Hepatocyte (in vitro differentiated cells): ENCODE results near the gene CEP83.

Source experiments
- EZH2 ChIP-seq: fragments of 200-600 bp; sonication (generic); IDR thresholded peaks from 2 replicates; pipeline ENCODE4 v1.6.1; 2016; ENCODE audit warnings: antibody characterized with exemption, mild to moderate bottlenecking, borderline replicate concordance
- EZH2phosphoT487 ChIP-seq: fragments of 200-600 bp; sonication (generic); IDR thresholded peaks from one replicate; pipeline ENCODE4 v1.6.1; 2018; ENCODE audit warnings: antibody characterized with exemption, mild to moderate bottlenecking, low read depth, moderate library complexity; ENCODE audit not compliant: unreplicated experiment, severe bottlenecking
- TF ChIP-seq, protein P1 (sequence below): fragments of 200-600 bp; sonication (generic); IDR thresholded peaks from 2 replicates; pipeline ENCODE4 v1.5.1; 2016; ENCODE audit warnings: antibody characterized with exemption, mild to moderate bottlenecking; ENCODE audit not compliant: poor library complexity

DNA sequence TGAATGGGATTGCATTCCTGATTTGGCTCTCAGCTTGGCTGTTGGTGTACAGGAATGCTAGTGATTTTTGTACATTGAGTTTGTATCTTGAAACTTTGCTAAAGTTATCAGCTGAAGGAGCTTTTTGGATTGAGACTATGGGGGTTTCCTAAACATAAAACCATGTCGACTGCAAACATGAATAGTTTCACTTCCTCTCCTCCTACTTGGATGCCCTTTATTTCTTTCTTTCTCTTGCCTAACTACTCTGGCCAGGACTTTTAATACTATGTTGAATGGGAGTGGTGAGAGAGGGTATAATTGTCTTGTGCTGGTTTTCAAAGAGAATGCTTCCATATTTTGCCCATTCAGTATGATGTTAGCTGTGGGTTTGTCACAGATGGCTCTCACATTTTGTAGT, 141.5 kb downstream of the CEP83 start:
- TF ChIP-seq, protein P1, sequence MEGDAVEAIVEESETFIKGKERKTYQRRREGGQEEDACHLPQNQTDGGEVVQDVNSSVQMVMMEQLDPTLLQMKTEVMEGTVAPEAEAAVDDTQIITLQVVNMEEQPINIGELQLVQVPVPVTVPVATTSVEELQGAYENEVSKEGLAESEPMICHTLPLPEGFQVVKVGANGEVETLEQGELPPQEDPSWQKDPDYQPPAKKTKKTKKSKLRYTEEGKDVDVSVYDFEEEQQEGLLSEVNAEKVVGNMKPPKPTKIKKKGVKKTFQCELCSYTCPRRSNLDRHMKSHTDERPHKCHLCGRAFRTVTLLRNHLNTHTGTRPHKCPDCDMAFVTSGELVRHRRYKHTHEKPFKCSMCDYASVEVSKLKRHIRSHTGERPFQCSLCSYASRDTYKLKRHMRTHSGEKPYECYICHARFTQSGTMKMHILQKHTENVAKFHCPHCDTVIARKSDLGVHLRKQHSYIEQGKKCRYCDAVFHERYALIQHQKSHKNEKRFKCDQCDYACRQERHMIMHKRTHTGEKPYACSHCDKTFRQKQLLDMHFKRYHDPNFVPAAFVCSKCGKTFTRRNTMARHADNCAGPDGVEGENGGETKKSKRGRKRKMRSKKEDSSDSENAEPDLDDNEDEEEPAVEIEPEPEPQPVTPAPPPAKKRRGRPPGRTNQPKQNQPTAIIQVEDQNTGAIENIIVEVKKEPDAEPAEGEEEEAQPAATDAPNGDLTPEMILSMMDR: no peak
- no peak for TF ChIP-seq EZH2
- no peak for TF ChIP-seq EZH2phosphoT487
